K562 (cell line): Measurements from ENCODE around the gene KLB. TPM values are rescaled to one million over a fixed set of nuclear protein-coding genes. Genes with fewer than 3 reads are reported as not detected.

Experiments used
- ATAC-seq: fragments of 200-7000 bp; cut with Tn5 transposase; 3 replicates; pipeline ENCODE4 v1.9.1; 2020; ENCODE audit warnings: moderate library complexity
- BruUV-seq: library from RNA; stranded (reverse); fragments of 400-500 nt; replicated peaks from 2 replicates; lab custom pipeline; 2021; lab: Mats Ljungman, UMichigan
- CTCF ChIA-PET: fragments of 300-600 bp; formaldehyde crosslinking; extraction: SDS; loops from one replicate; lab custom pipeline; 2021; ENCODE audit warnings: low intra/inter-chr PET ratio; lab: Yijun Ruan, JAX
- POLR2A ChIA-PET: fragments of 300-600, 350-650 bp; sonication (Branson Sonifier 250); formaldehyde crosslinking; extraction: SDS; loops from one replicate; lab custom pipeline; 2021; ENCODE audit warnings: antibody characterized with exemption, inconsistent platforms; lab: Yijun Ruan, JAX
- DNase-seq, 4 experiments: peaks; one replicate each; pipeline versions ENCODE4 v3.0.0 to v3.0.0-alpha.2; 2011 to 2018; ENCODE audit warnings: low spot score in 3 of 4, mixed read lengths in 3 of 4; ENCODE audit errors: extremely low read depth in 1 of 4
- FAIRE-seq: peaks from 2 replicates; lab custom pipeline; 2011; peaks lifted over from hg19 to GRCh38; lab: Jason Lieb, UNC
- H2AFZ ChIP-seq: 2 replicates; pipeline ENCODE4 v1.6.0; 2011; ENCODE audit warnings: low read depth, low read length, control low read depth, inconsistent platforms
- H3K27ac ChIP-seq: fragments of 200-600 bp; 3 replicates; pipeline ENCODE4 v1.8.0; 2011; ENCODE audit warnings: low read depth, mild to moderate bottlenecking, control low read depth, inconsistent platforms, low read length, moderate library complexity, mixed read lengths; ENCODE audit errors: extremely low read depth
- H3K27me3 ChIP-seq, 2 experiments: fragments of 300-600 bp in 1 of 2; 2 replicates in 1 of 2; 3 replicates in 1 of 2; pipeline versions ENCODE4 v1.6.0 to v1.8.0; 2011; ENCODE audit warnings: inconsistent platforms in 2 of 2, low read length in 2 of 2, mild to moderate bottlenecking in 1 of 2, mixed read lengths in 1 of 2, moderate library complexity in 1 of 2; ENCODE audit not compliant: control insufficient read depth in 2 of 2, insufficient read depth in 2 of 2
- H3K36me3 ChIP-seq: fragments of 300-600 bp; 3 replicates; pipeline ENCODE4 v1.8.0; 2011; ENCODE audit warnings: mild to moderate bottlenecking, low read length, inconsistent platforms; ENCODE audit not compliant: control insufficient read depth, insufficient read depth
- H3K4me1 ChIP-seq, 2 experiments: fragments of 200-600 bp in 1 of 2; replicated peaks in 1 of 2; 2 replicates in 1 of 2; 3 replicates in 1 of 2; pipeline versions ENCODE4 v1.5.1 to v1.8.0; 2011; ENCODE audit warnings: inconsistent platforms in 2 of 2, low read length in 2 of 2, mild to moderate bottlenecking in 1 of 2, mixed read lengths in 1 of 2, moderate library complexity in 1 of 2; ENCODE audit not compliant: control insufficient read depth in 2 of 2, insufficient read depth in 2 of 2
- H3K4me2 ChIP-seq: 2 replicates; pipeline ENCODE4 v1.6.1; 2011; ENCODE audit warnings: low read length, control low read depth, inconsistent platforms, mixed read lengths; ENCODE audit not compliant: insufficient read depth
- H3K4me3 ChIP-seq: fragments of 200-600 bp; sonication (generic), shearing (Covaris generic); 2 replicates; pipeline ENCODE4 v1.5.1; 2016; ENCODE audit warnings: control low read depth, inconsistent platforms
- H3K79me2 ChIP-seq: fragments of 200-600 bp; 3 replicates; pipeline ENCODE4 v1.8.0; 2011; ENCODE audit warnings: low read length, inconsistent platforms; ENCODE audit not compliant: control insufficient read depth, insufficient read depth
- H3K9ac ChIP-seq, 2 experiments: 2 replicates each; pipeline versions ENCODE4 v1.6.0 to v1.6.1; 2011; ENCODE audit warnings: low read depth in 2 of 2, low read length in 2 of 2, control low read depth in 1 of 2, inconsistent platforms in 1 of 2, mild to moderate bottlenecking in 1 of 2, mixed read lengths in 1 of 2; ENCODE audit not compliant: insufficient read depth in 1 of 2
- H3K9me1 ChIP-seq: one replicate; pipeline ENCODE4 v1.6.0; 2011; ENCODE audit warnings: inconsistent platforms, mild to moderate bottlenecking, low read length, moderate library complexity; ENCODE audit not compliant: control insufficient read depth, insufficient read depth
- H3K9me3 ChIP-seq: replicated peaks from 2 replicates; pipeline ENCODE4 v1.5.1; 2011; ENCODE audit warnings: low read depth, low read length, inconsistent platforms; ENCODE audit not compliant: control insufficient read depth, insufficient read depth
- H4K20me1 ChIP-seq: replicated peaks from 2 replicates; pipeline ENCODE4 v1.6.1; 2011; ENCODE audit warnings: low read length, inconsistent platforms, mixed read lengths; ENCODE audit not compliant: control insufficient read depth, insufficient read depth
- BCL6 ChIP-seq: fragments of 250-450 bp; sonication (Bioruptor Pico); IDR thresholded peaks from 2 replicates; pipeline ENCODE4 v1.4.0; 2020
- CXXC5 ChIP-seq: fragments of 250-450 bp; sonication (Bioruptor Pico); IDR thresholded peaks from 2 replicates; pipeline ENCODE4 v1.8.0; 2022; ENCODE audit warnings: inconsistent platforms, mild to moderate bottlenecking, moderate library complexity
- DPF2 ChIP-seq: fragments of 450-650 bp; IDR thresholded peaks from 2 replicates; pipeline ENCODE4 v1.6.1; 2016
- GABPB2 ChIP-seq: fragments of 250-450 bp; sonication (Bioruptor Pico); conservative IDR thresholded peaks from 2 replicates; pipeline ENCODE4 v1.5.1; 2021; ENCODE audit warnings: mild to moderate bottlenecking
- HDAC1 ChIP-seq, 2 experiments: fragments of 450-650 bp; IDR thresholded peaks; 2 replicates each; pipeline ENCODE4 v1.6.1; 2016 to 2017; ENCODE audit warnings: inconsistent platforms in 1 of 2, mild to moderate bottlenecking in 1 of 2, moderate library complexity in 1 of 2
- HDAC3 ChIP-seq: fragments of 450-650 bp; IDR thresholded peaks from 2 replicates; pipeline ENCODE4 v1.6.1; 2018; ENCODE audit warnings: borderline replicate concordance, mild to moderate bottlenecking, moderate library complexity; ENCODE audit not compliant: partially characterized antibody
- HLTF ChIP-seq: fragments of 450-650 bp; IDR thresholded peaks from 2 replicates; pipeline ENCODE4 v1.6.1; 2016
- KLF10 ChIP-seq: fragments of 250-450 bp; sonication (Bioruptor Pico); IDR thresholded peaks from 2 replicates; pipeline ENCODE4 v1.6.1; 2021; ENCODE audit warnings: matching md5 sums
- MTA1 ChIP-seq: fragments of 450-650 bp; IDR thresholded peaks from 2 replicates; pipeline ENCODE4 v1.6.1; 2017; ENCODE audit warnings: borderline replicate concordance
- NUFIP1 ChIP-seq: fragments of 450-650 bp; IDR thresholded peaks from 2 replicates; pipeline ENCODE4 v1.6.1; 2018; ENCODE audit not compliant: partially characterized antibody
- PCBP2 ChIP-seq: fragments of 200-400 bp; formaldehyde crosslinking; IDR thresholded peaks from 2 replicates; pipeline ENCODE4 v1.6.1; 2018; ENCODE audit warnings: low read length, low read depth, mild to moderate bottlenecking, moderate library complexity; ENCODE audit not compliant: poor library complexity, severe bottlenecking
- RHOXF2B ChIP-seq: fragments of 250-450 bp; sonication (Bioruptor Pico); conservative IDR thresholded peaks from 2 replicates; pipeline ENCODE4 v1.5.1; 2021
- SREBF1 ChIP-seq: fragments of 150-350 bp; IDR thresholded peaks from 2 replicates; pipeline ENCODE4 v1.6.1; 2014; ENCODE audit warnings: antibody characterized with exemption, low read depth, low read length, borderline replicate concordance
- ZBED1 ChIP-seq: IDR thresholded peaks from 2 replicates; pipeline ENCODE4 v1.6.1; 2014
- ZNF3 ChIP-seq: fragments of 250-450 bp; sonication (Bioruptor Pico); IDR thresholded peaks from 2 replicates; pipeline ENCODE4 v1.5.0; 2021; ENCODE audit warnings: mild to moderate bottlenecking, moderate library complexity
- ZNF696 ChIP-seq: fragments of 250-450 bp; sonication (Bioruptor Pico); conservative IDR thresholded peaks from 2 replicates; pipeline ENCODE4 v1.4.0; 2020; ENCODE audit warnings: mild to moderate bottlenecking, moderate library complexity
- ZNF830 ChIP-seq: fragments of 250-450 bp; sonication (Bioruptor Pico); IDR thresholded peaks from 2 replicates; pipeline ENCODE4 v1.5.0; 2021; ENCODE audit warnings: mild to moderate bottlenecking
- ZZZ3 ChIP-seq: fragments of 450-650 bp; IDR thresholded peaks from 2 replicates; pipeline ENCODE4 v1.6.1; 2016; ENCODE audit warnings: antibody characterized with exemption, mild to moderate bottlenecking, moderate library complexity
- WGBS: fragments of 100-300 bp; shearing (Covaris generic); methylation state at CpG from one replicate; pipeline ENCODE4 v1.1.6; 2016; ENCODE audit warnings: low coverage, mixed read lengths; ENCODE audit not compliant: insufficient coverage; ENCODE audit errors: missing lambda C conversion rate; 5-methylcytosine and 5-hydroxymethylcytosine counted together
- in situ Hi-C: fragments of 300-500 bp; cut with MboI; formaldehyde crosslinking; loops from 4 replicates; pipeline ENCODE4 v1.15.0; 2018; ENCODE audit warnings: inconsistent platforms, mixed read lengths
- intact Hi-C: fragments of 100-400 bp; cut with micrococcal nuclease; formaldehyde crosslinking; loops from 2 replicates; pipeline ENCODE4 v1.14.2; 2022
- polyA plus RNA-seq, 8 experiments: library from polyadenylated mRNA; depleted of rRNA in 4 of 8; stranded (reverse) in 5 of 8; unstranded in 3 of 8; fragments of >200 nt; fragmentation: Nextera tagmentation in 2 of 8; fragmentation: Illumina TruSeq in 1 of 8; extraction: Ambion mirVana in 2 of 8; extraction: Trizol in 1 of 8; gene quantifications; 2 replicates each; pipeline versions ENCODE4 v1.2.1 to v1.2.3, GENCODE V29; 2011 to 2014; ENCODE audit warnings: inconsistent platforms in 1 of 8, missing spikeins in 1 of 8
- total RNA-seq, 7 experiments: library from RNA; depleted of rRNA in 6 of 7; stranded (reverse); fragments of >200 nt in 6 of 7; fragmentation: Illumina TruSeq in 2 of 7; extraction: Trizol in 2 of 7; gene quantifications; 2 replicates each; pipeline versions ENCODE4 v1.2.1 to v1.2.3, GENCODE V29; 2011 to 2021; ENCODE audit warnings: low replicate concordance in 1 of 7
- TF ChIP-seq, protein P1 (sequence below): sonication (generic); formaldehyde crosslinking; IDR thresholded peaks from 2 replicates; pipeline ENCODE4 v1.8.0; 2022; ENCODE audit warnings: mild to moderate bottlenecking, missing genetic modification reagents
- TF ChIP-seq, protein P2 (sequence below): fragments of 450-650 bp; IDR thresholded peaks from 2 replicates; pipeline ENCODE4 v1.6.1; 2016

The KLB gene
- total and polyA plus RNA-seq, 9 of the 15 experiments (the other 6 are each of a cell fraction or from before 2014, with no cell fraction given), result 0.04 to 0.13 TPM; not detected in 7

- ATAC-seq, result no peak
These were observed 83.6 kb downstream of the KLB start for GRCh38 chr4:39490322-39490721.

More at GRCh38 chr4:39490322-39490721, 83.6 kb downstream of the KLB start:
- Histone ChIP-seq H3K9ac (no peak overlapping the region), H3K27ac (no peak overlapping the region), H3K9me1 (no peaks in the 10 kb centered on the region), H3K9me3 (no peaks in the 10 kb centered on the region)
- TF ChIP-seq MTA1, result no peak
- no peak for TF ChIP-seq ZNF3 (CRISPR knock-in tag)
- TF ChIP-seq BCL6 (CRISPR knock-in tag), result no peak
- TF ChIP-seq, protein P1, sequence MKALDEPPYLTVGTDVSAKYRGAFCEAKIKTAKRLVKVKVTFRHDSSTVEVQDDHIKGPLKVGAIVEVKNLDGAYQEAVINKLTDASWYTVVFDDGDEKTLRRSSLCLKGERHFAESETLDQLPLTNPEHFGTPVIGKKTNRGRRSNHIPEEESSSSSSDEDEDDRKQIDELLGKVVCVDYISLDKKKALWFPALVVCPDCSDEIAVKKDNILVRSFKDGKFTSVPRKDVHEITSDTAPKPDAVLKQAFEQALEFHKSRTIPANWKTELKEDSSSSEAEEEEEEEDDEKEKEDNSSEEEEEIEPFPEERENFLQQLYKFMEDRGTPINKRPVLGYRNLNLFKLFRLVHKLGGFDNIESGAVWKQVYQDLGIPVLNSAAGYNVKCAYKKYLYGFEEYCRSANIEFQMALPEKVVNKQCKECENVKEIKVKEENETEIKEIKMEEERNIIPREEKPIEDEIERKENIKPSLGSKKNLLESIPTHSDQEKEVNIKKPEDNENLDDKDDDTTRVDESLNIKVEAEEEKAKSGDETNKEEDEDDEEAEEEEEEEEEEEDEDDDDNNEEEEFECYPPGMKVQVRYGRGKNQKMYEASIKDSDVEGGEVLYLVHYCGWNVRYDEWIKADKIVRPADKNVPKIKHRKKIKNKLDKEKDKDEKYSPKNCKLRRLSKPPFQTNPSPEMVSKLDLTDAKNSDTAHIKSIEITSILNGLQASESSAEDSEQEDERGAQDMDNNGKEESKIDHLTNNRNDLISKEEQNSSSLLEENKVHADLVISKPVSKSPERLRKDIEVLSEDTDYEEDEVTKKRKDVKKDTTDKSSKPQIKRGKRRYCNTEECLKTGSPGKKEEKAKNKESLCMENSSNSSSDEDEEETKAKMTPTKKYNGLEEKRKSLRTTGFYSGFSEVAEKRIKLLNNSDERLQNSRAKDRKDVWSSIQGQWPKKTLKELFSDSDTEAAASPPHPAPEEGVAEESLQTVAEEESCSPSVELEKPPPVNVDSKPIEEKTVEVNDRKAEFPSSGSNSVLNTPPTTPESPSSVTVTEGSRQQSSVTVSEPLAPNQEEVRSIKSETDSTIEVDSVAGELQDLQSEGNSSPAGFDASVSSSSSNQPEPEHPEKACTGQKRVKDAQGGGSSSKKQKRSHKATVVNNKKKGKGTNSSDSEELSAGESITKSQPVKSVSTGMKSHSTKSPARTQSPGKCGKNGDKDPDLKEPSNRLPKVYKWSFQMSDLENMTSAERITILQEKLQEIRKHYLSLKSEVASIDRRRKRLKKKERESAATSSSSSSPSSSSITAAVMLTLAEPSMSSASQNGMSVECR, result no peak
- TF ChIP-seq CXXC5 (CRISPR knock-in tag), result no peak
- no peak for TF ChIP-seq ZNF696 (CRISPR knock-in tag)
- TF ChIP-seq ZZZ3, result no peak
- no peak for TF ChIP-seq ZNF830
- no peak for TF ChIP-seq PCBP2
- TF ChIP-seq SREBF1, result no peak
- no peak for TF ChIP-seq GABPB2 (CRISPR knock-in tag)
- TF ChIP-seq ZBED1, result no peak
- no peak for TF ChIP-seq NUFIP1
- TF ChIP-seq HLTF, result no peak
- no peak for TF ChIP-seq HDAC3
- no peak for TF ChIP-seq RHOXF2B
- TF ChIP-seq DPF2, result no peak
- no peak for TF ChIP-seq KLF10 (CRISPR knock-in tag)
- TF ChIP-seq HDAC1 (IDR thresholded peaks at IDR 0.05), result no peak
- TF ChIP-seq, protein P2, sequence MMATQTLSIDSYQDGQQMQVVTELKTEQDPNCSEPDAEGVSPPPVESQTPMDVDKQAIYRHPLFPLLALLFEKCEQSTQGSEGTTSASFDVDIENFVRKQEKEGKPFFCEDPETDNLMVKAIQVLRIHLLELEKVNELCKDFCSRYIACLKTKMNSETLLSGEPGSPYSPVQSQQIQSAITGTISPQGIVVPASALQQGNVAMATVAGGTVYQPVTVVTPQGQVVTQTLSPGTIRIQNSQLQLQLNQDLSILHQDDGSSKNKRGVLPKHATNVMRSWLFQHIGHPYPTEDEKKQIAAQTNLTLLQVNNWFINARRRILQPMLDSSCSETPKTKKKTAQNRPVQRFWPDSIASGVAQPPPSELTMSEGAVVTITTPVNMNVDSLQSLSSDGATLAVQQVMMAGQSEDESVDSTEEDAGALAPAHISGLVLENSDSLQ, result no peak
- TF ChIP-seq, all 486 proteins: peak for 0
- no TSS peak for BruUV-seq
- Histone ChIP-seq H3K4me3 (no peak overlapping the region), H4K20me1 (no peaks in the 10 kb centered on the region), H3K4me1 (peaks cover 0 to 4% of the 10 kb centered on the region in 2 experiments; a peak in 3 of 5 replicates), H3K27me3 (no peaks in the 10 kb centered on the region), H2AFZ (no peak overlapping the region), H3K79me2 (no peaks in the 10 kb centered on the region), H3K4me2 (no peak overlapping the region), H3K36me3 (no peaks in the 10 kb centered on the region)
- POLR2A ChIA-PET, result interaction anchor here (0.6 kb wide), 1 partner anchor 107 kb away, joined by 3 read pairs; no protein-coding TSS in a partner anchor
- CTCF ChIA-PET, result no interaction called here
- DNase-seq (no peak), FAIRE-seq (no peak)
- in situ Hi-C loops, result no loop called here
- WGBS, result 50% methylated on average over 2 of the region's 2 CpGs
- intact Hi-C loops, result no loop called here
